GM12878 (cell line): ENCODE data around the gene GBP4. TPM values are rescaled to one million over a fixed set of nuclear protein-coding genes. Genes with fewer than 3 reads are reported as not detected.

ENCODE experiments used
- ATAC-seq: fragments of 200-7000 bp; cut with Tn5 transposase; 3 replicates; pipeline ENCODE4 v1.9.1; 2020; ENCODE audit warnings: mild to moderate bottlenecking, moderate library complexity
- BruUV-seq: library from RNA; stranded (reverse); fragments of 400-500 nt; replicated peaks from 2 replicates; lab custom pipeline; 2021; lab: Mats Ljungman, UMichigan
- CTCF ChIA-PET: fragments of 300-600 bp; sonication (Branson Sonifier 250); formaldehyde crosslinking; extraction: SDS; loops from one replicate; lab custom pipeline; 2021; ENCODE audit warnings: inconsistent platforms; lab: Yijun Ruan, JAX
- POLR2A ChIA-PET: fragments of 350-600 bp; formaldehyde crosslinking; extraction: SDS; loops from one replicate; lab custom pipeline; 2021; ENCODE audit warnings: inconsistent platforms; lab: Charles Lee
- RAD21 ChIA-PET: fragments of 300-600 bp; sonication (Branson Sonifier 250); formaldehyde crosslinking; loops from one replicate; lab custom pipeline; 2023; ENCODE audit warnings: antibody characterized with exemption; ENCODE audit not compliant: unreplicated experiment; lab: Charles Lee
- SMC1A ChIA-PET: fragments of 300-600 bp; sonication (Branson Sonifier 250); formaldehyde crosslinking; loops from one replicate; lab custom pipeline; 2023; ENCODE audit not compliant: unreplicated experiment, uncharacterized antibody; lab: Charles Lee
- DNase-seq: peaks from one replicate; pipeline ENCODE4 v3.0.0-alpha.2; 2011; ENCODE audit warnings: low read depth, low spot score
- FAIRE-seq: peaks from 3 replicates; lab custom pipeline; 2011; peaks lifted over from hg19 to GRCh38; lab: Jason Lieb, UNC
- H2AFZ ChIP-seq: 2 replicates; pipeline ENCODE4 v1.6.0; 2011; ENCODE audit warnings: low read depth, low read length, control low read depth; ENCODE audit not compliant: control insufficient read depth
- H3K27ac ChIP-seq: 2 replicates; pipeline ENCODE4 v1.5.1; 2011; ENCODE audit warnings: control low read depth; ENCODE audit not compliant: control insufficient read depth, insufficient read depth
- H3K27me3 ChIP-seq, 2 experiments: replicated peaks in 1 of 2; 2 replicates each; pipeline versions ENCODE4 v1.6.0 to v1.6.1; 2011; ENCODE audit warnings: low read length in 1 of 2; ENCODE audit not compliant: control insufficient read depth in 2 of 2, insufficient read depth in 2 of 2
- H3K36me3 ChIP-seq, 2 experiments: 2 replicates each; pipeline ENCODE4 v1.5.1; 2011; ENCODE audit warnings: low read length in 1 of 2; ENCODE audit not compliant: control insufficient read depth in 2 of 2, insufficient read depth in 2 of 2
- H3K4me1 ChIP-seq: 2 replicates; pipeline ENCODE4 v1.6.1; 2011; ENCODE audit warnings: mild to moderate bottlenecking, low read length, moderate library complexity, mixed read lengths; ENCODE audit not compliant: control insufficient read depth, insufficient read depth
- H3K4me2 ChIP-seq: 2 replicates; pipeline ENCODE4 v1.6.0; 2011; ENCODE audit warnings: control low read depth; ENCODE audit not compliant: control insufficient read depth, insufficient read depth
- H3K4me3 ChIP-seq: fragments of 200-600 bp; sonication (generic); 2 replicates; pipeline ENCODE4 v1.5.1; 2016
- H3K79me2 ChIP-seq: 2 replicates; pipeline ENCODE4 v1.6.0; 2011; ENCODE audit warnings: low read length; ENCODE audit not compliant: control insufficient read depth, insufficient read depth
- H3K9ac ChIP-seq: 2 replicates; pipeline ENCODE4 v1.8.0; 2011; ENCODE audit warnings: low read length, control low read depth, mixed read lengths; ENCODE audit not compliant: control insufficient read depth, insufficient read depth
- H3K9me3 ChIP-seq: replicated peaks from 3 replicates; pipeline ENCODE4 v1.5.1; 2011; ENCODE audit warnings: mild to moderate bottlenecking, low read length; ENCODE audit not compliant: control insufficient read depth, insufficient read depth
- H4K20me1 ChIP-seq: 2 replicates; pipeline ENCODE4 v1.6.0; 2011; ENCODE audit not compliant: control insufficient read depth, insufficient read depth
- BMI1 ChIP-seq: fragments of 450-650 bp; IDR thresholded peaks from 2 replicates; pipeline ENCODE4 v1.6.1; 2016; ENCODE audit warnings: mild to moderate bottlenecking, moderate library complexity, borderline replicate concordance
- FOS ChIP-seq: IDR thresholded peaks from 3 replicates; pipeline ENCODE4 v1.6.1; 2011; ENCODE audit warnings: borderline replicate concordance; ENCODE audit not compliant: insufficient read length; ENCODE audit errors: extremely low read depth
- HCFC1 ChIP-seq: fragments of 150-350 bp; IDR thresholded peaks from 2 replicates; pipeline ENCODE4 v1.6.1; 2014; ENCODE audit warnings: low read length
- HDAC2 ChIP-seq: fragments of 200-600 bp; sonication (generic); IDR thresholded peaks from 2 replicates; pipeline ENCODE4 v1.6.1; 2017
- LARP7 ChIP-seq: fragments of 450-650 bp; IDR thresholded peaks from 2 replicates; pipeline ENCODE4 v1.6.1; 2017; ENCODE audit warnings: mild to moderate bottlenecking
- SIX5 ChIP-seq: IDR thresholded peaks from 2 replicates; pipeline ENCODE4 v1.6.1; 2011; ENCODE audit warnings: mild to moderate bottlenecking, low read depth, low read length, moderate library complexity; ENCODE audit not compliant: severe bottlenecking
- SKIL ChIP-seq: fragments of 450-650 bp; IDR thresholded peaks from 2 replicates; pipeline ENCODE4 v1.6.1; 2017; ENCODE audit warnings: mild to moderate bottlenecking, low read depth, inconsistent platforms; ENCODE audit not compliant: poor library complexity, severe bottlenecking
- SUPT20H ChIP-seq: IDR thresholded peaks from 2 replicates; pipeline ENCODE4 v1.6.1; 2011; ENCODE audit warnings: low read depth, mild to moderate bottlenecking, low read length, moderate library complexity, borderline replicate concordance; ENCODE audit not compliant: control insufficient read depth
- ZBED1 ChIP-seq: IDR thresholded peaks from 2 replicates; pipeline ENCODE4 v1.6.1; 2016; ENCODE audit warnings: borderline replicate concordance
- WGBS: methylation state at CpG from one replicate; pipeline ENCODE4 v1.1.6; 2016; ENCODE audit warnings: low lambda C conversion rate; ENCODE audit not compliant: insufficient replicate concordance, insufficient coverage; ENCODE audit errors: missing lambda C conversion rate; 5-methylcytosine and 5-hydroxymethylcytosine counted together
- in situ Hi-C: fragments of 300-500 bp; cut with MboI; formaldehyde crosslinking; loops from 9 replicates; pipeline ENCODE4 v1.14.3; 2018; ENCODE audit warnings: mixed read lengths
- intact Hi-C: fragments of 100-400 bp; cut with micrococcal nuclease; formaldehyde crosslinking; loops from one replicate; pipeline ENCODE4 v1.14.2; 2022; ENCODE audit not compliant: unreplicated experiment
- polyA plus RNA-seq, 11 experiments: library from polyadenylated mRNA; depleted of rRNA in 4 of 11; unstranded in 6 of 11; stranded (reverse) in 5 of 11; fragments of >200 nt; fragmentation: Nextera tagmentation in 4 of 11; fragmentation: Illumina TruSeq in 1 of 11; extraction: Ambion mirVana in 4 of 11; extraction: Trizol in 1 of 11; gene quantifications; 1 replicate in 1 of 11; 2 replicates in 10 of 11; pipeline versions ENCODE4 v1.2.1 to v1.2.3, GENCODE V29; 2011 to 2016; ENCODE audit warnings: inconsistent platforms in 2 of 11, missing spikeins in 2 of 11, low read depth in 1 of 11
- total RNA-seq, 4 experiments: library from RNA; depleted of rRNA in 3 of 4; stranded (reverse); fragments of >200 nt in 3 of 4; fragmentation: Illumina TruSeq in 1 of 4; extraction: Trizol in 1 of 4; gene quantifications; 2 replicates each; pipeline versions ENCODE4 v1.2.1 to v1.2.3, GENCODE V29; 2013 to 2021

The GBP4 gene
- total and polyA plus RNA-seq, 10 of the 15 experiments (the other 5 are each of a cell fraction or from before 2014, with no cell fraction given), result 2.4 to 41.9 (median 3.5) TPM

GRCh38 chr1:89143484-89143883, 55.3 kb downstream of the GBP4 start:
- ChIA-PET POLR2A (no interaction called here), RAD21 (no interaction called here), SMC1A (no interaction called here), CTCF (no interaction called here)
- Histone ChIP-seq H3K9me3 (no peaks in the 10 kb centered on the region), H4K20me1 (no peaks in the 10 kb centered on the region), H3K4me1 (no peaks in the 10 kb centered on the region), H3K9ac (no peak overlapping the region), H2AFZ (no peak overlapping the region), H3K79me2 (no peaks in the 10 kb centered on the region), H3K27me3 (no peaks in the 10 kb centered on the region), H3K27ac (no peak overlapping the region), H3K4me2 (no peak overlapping the region), H3K4me3 (no peak overlapping the region), H3K36me3 (no peaks in the 10 kb centered on the region)
- FAIRE-seq (no peak), DNase-seq (no peak), ATAC-seq (no peak)
- TF ChIP-seq SIX5 (no peak), LARP7 (no peak), HDAC2 (no peak), BMI1 (no peak), FOS (no peak), ZBED1 (no peak), SKIL (no peak), SUPT20H (no peak), HCFC1 (no peak)
- intact Hi-C loops, result no loop called here
- WGBS, result 20% methylated on average over 2 of the region's 2 CpGs
- in situ Hi-C loops, result no loop called here
- BruUV-seq, result no TSS peak
